ENCODE data around the gene PLCD1. TPM values are rescaled to one million over a fixed set of nuclear protein-coding genes. Genes with fewer than 3 reads are reported as not detected.

Gene PLCD1
- total and polyA plus RNA-seq, 2 of the 8 experiments (the other 6 are each of a cell fraction or from before 2014, with no cell fraction given), result 15.3 to 19.2 TPM

DNA sequence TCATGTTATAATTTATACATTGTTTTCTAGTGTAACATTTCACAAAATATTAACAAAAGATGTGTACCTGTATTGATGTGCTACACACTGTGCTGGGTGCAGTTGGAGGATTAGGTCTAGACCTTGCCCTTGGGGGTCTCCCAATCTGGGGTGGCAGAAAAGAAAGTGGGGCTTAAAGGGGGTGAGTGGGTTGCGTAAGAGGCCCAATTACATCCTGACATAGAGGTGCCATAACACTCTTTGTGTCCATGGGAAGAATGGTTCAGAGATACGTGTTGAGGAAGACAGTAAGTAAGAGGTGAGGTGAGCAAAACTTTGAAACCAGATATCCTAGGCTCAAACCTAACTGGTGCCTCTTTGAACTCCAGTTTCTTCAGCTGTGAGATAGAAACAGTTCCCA, 40.6 kb upstream of the PLCD1 start (continued):
- TF ChIP-seq, protein P1, sequence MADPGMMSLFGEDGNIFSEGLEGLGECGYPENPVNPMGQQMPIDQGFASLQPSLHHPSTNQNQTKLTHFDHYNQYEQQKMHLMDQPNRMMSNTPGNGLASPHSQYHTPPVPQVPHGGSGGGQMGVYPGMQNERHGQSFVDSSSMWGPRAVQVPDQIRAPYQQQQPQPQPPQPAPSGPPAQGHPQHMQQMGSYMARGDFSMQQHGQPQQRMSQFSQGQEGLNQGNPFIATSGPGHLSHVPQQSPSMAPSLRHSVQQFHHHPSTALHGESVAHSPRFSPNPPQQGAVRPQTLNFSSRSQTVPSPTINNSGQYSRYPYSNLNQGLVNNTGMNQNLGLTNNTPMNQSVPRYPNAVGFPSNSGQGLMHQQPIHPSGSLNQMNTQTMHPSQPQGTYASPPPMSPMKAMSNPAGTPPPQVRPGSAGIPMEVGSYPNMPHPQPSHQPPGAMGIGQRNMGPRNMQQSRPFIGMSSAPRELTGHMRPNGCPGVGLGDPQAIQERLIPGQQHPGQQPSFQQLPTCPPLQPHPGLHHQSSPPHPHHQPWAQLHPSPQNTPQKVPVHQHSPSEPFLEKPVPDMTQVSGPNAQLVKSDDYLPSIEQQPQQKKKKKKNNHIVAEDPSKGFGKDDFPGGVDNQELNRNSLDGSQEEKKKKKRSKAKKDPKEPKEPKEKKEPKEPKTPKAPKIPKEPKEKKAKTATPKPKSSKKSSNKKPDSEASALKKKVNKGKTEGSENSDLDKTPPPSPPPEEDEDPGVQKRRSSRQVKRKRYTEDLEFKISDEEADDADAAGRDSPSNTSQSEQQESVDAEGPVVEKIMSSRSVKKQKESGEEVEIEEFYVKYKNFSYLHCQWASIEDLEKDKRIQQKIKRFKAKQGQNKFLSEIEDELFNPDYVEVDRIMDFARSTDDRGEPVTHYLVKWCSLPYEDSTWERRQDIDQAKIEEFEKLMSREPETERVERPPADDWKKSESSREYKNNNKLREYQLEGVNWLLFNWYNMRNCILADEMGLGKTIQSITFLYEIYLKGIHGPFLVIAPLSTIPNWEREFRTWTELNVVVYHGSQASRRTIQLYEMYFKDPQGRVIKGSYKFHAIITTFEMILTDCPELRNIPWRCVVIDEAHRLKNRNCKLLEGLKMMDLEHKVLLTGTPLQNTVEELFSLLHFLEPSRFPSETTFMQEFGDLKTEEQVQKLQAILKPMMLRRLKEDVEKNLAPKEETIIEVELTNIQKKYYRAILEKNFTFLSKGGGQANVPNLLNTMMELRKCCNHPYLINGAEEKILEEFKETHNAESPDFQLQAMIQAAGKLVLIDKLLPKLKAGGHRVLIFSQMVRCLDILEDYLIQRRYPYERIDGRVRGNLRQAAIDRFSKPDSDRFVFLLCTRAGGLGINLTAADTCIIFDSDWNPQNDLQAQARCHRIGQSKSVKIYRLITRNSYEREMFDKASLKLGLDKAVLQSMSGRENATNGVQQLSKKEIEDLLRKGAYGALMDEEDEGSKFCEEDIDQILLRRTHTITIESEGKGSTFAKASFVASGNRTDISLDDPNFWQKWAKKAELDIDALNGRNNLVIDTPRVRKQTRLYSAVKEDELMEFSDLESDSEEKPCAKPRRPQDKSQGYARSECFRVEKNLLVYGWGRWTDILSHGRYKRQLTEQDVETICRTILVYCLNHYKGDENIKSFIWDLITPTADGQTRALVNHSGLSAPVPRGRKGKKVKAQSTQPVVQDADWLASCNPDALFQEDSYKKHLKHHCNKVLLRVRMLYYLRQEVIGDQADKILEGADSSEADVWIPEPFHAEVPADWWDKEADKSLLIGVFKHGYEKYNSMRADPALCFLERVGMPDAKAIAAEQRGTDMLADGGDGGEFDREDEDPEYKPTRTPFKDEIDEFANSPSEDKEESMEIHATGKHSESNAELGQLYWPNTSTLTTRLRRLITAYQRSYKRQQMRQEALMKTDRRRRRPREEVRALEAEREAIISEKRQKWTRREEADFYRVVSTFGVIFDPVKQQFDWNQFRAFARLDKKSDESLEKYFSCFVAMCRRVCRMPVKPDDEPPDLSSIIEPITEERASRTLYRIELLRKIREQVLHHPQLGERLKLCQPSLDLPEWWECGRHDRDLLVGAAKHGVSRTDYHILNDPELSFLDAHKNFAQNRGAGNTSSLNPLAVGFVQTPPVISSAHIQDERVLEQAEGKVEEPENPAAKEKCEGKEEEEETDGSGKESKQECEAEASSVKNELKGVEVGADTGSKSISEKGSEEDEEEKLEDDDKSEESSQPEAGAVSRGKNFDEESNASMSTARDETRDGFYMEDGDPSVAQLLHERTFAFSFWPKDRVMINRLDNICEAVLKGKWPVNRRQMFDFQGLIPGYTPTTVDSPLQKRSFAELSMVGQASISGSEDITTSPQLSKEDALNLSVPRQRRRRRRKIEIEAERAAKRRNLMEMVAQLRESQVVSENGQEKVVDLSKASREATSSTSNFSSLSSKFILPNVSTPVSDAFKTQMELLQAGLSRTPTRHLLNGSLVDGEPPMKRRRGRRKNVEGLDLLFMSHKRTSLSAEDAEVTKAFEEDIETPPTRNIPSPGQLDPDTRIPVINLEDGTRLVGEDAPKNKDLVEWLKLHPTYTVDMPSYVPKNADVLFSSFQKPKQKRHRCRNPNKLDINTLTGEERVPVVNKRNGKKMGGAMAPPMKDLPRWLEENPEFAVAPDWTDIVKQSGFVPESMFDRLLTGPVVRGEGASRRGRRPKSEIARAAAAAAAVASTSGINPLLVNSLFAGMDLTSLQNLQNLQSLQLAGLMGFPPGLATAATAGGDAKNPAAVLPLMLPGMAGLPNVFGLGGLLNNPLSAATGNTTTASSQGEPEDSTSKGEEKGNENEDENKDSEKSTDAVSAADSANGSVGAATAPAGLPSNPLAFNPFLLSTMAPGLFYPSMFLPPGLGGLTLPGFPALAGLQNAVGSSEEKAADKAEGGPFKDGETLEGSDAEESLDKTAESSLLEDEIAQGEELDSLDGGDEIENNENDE (IDR thresholded peaks at IDR 0.05; ENCODE audit: insufficient replicate concordance, low read length), result no peak
- TF ChIP-seq, protein P2, sequence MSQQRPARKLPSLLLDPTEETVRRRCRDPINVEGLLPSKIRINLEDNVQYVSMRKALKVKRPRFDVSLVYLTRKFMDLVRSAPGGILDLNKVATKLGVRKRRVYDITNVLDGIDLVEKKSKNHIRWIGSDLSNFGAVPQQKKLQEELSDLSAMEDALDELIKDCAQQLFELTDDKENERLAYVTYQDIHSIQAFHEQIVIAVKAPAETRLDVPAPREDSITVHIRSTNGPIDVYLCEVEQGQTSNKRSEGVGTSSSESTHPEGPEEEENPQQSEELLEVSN (IDR thresholded peaks at IDR 0.05), result no peak
- TF ChIP-seq, protein P3, sequence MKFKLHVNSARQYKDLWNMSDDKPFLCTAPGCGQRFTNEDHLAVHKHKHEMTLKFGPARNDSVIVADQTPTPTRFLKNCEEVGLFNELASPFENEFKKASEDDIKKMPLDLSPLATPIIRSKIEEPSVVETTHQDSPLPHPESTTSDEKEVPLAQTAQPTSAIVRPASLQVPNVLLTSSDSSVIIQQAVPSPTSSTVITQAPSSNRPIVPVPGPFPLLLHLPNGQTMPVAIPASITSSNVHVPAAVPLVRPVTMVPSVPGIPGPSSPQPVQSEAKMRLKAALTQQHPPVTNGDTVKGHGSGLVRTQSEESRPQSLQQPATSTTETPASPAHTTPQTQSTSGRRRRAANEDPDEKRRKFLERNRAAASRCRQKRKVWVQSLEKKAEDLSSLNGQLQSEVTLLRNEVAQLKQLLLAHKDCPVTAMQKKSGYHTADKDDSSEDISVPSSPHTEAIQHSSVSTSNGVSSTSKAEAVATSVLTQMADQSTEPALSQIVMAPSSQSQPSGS (IDR thresholded peaks at IDR 0.05; ENCODE audit: low read length), result no peak
